RKO (cell line): ENCODE measurements around the gene CEP350.
"Not testable (repeated sequence)": the region's sequence is repeated elsewhere in the genome, so short reads cannot be mapped to it uniquely, and the experiment has no call there.

Source experiments
- DNase-seq: peaks from one replicate; pipeline ENCODE4 v3.0.0-alpha.2; 2016; ENCODE audit warnings: low spot score

The CEP350 gene

GRCh38 chr1:179995576-179995975, 41.0 kb downstream of the CEP350 start:
- no peak for DNase-seq

GRCh38 chr1:179996099-179996498, 41.5 kb downstream of the CEP350 start:
- DNase-seq: no peak

DNA sequence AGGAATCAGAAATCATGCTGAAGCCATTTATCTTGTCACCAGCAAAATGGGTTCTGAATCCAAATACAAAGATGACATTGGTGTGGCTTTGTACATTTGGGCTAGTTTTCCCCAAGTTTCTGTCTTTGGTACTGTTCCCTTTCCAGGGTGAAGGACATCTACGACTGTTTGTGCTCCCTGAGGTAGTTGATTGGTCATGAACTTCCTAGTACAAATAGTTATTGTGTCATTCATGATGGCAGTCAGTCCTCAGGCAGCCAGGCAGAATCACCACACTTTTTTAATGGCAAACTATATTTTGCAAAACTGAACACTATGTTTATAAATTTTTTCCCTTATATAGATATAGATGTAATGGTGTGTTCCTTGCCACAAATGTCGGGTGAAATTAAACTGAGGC, 46.0 kb downstream of the CEP350 start:
- no peak for DNase-seq

DNA sequence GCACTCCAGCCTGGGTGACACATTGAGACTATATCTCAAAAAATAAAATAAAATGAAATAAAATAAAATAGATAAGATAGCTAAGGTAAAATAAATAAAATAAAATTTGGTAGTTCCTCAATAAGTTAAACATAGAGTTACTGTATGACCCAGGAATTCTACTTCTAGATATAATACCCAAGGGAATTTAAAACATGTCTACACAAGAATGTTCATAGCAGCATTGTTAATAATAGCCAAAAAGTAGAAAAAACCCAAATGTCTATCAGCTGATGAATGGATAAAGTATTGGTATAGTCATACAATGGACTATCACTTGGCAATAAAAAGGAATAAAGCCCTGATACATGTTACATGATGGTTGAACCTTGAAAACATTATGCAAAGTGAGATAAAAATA, 47.8 kb downstream of the CEP350 start:
- DNase-seq: no peak

GRCh38 chr1:180003026-180003695, 48.6 kb downstream of the CEP350 start:
- DNase-seq: no peak

DNA sequence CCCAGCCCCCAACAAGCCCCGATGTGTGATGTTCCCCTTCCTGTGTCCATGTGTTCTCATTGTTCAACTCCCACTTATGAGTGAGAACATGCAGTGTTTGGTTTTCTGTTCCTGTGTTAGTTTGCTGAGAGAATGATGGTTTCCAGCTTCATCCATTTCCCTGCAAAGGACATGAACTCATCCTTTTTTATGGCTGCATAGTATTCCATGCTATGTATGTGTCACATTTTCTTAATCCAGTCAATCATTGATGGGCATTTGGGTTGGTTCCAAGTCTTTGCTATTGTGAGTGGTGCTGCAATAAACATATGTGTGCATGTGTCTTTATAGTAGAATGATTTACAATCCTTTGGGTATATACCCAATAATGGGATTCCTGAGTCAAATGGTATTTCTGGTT, 52.2 kb downstream of the CEP350 start:
- DNase-seq: not testable (repeated sequence)

DNA sequence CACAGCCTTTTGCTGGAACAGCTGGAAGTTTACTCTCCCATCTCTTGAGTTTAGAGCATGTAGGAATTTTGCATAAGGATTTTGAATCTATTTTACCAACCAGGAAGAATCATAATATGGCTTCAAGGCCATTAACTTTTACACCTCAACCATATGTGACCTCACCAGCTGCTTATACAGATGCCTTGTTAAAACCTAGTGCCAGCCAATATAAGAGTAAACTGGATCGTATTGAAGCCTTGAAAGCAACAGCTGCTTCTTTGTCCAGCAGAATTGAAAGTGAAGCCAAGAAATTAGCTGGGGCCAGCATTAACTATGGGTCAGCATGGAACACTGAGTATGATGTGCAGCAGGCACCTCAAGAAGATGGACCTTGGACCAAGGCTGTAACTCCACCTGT, 65.4 kb downstream of the CEP350 start:
- no peak for DNase-seq

- DNase-seq: no peak
These were observed 71.9 kb downstream of the CEP350 start for GRCh38 chr1:180026556-180026955.

DNA sequence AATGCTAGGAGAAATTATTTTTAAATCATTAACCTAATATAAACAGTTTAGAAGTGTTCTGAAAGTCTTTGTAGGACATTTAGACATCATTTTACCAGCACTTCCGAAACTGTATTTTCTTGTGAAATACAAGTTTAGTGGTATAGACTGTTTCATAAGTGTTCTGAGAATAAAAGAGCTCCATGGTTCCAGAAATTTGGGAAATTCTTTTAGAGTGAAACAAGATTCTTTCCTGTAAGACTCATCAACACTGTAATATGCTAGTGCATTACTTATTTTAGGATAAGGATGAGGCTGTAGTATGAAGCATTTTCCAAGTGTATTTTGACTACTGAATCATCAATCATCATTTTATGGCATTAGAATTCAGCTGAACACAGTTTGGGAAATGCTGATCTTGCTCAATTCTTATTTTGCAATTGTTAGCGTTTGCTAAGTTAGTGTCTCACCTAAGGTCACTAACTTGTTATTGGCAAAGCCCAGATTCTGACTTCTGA, 73.4 kb downstream of the CEP350 start:
- DNase-seq: peak; percentile 47

DNA sequence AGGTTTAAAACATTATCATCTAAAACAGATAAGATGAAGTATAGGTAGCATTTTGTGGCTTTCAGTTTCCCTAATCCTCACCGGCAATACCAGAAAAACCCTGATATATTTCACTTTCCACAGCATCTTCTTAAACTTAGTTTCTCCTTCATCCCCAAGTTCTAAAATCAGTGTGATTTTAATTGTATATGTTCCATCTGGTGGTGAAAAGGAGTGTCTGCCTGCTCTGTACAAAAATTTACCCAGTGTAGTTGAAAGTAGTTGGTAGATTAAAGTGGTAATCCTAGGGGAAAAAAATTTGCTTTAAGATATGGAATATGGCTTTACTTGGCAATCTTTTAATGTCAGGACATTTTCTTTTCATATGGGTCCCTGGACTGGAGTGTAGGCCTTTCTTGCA, 74.3 kb downstream of the CEP350 start:
- DNase-seq: no peak

DNA sequence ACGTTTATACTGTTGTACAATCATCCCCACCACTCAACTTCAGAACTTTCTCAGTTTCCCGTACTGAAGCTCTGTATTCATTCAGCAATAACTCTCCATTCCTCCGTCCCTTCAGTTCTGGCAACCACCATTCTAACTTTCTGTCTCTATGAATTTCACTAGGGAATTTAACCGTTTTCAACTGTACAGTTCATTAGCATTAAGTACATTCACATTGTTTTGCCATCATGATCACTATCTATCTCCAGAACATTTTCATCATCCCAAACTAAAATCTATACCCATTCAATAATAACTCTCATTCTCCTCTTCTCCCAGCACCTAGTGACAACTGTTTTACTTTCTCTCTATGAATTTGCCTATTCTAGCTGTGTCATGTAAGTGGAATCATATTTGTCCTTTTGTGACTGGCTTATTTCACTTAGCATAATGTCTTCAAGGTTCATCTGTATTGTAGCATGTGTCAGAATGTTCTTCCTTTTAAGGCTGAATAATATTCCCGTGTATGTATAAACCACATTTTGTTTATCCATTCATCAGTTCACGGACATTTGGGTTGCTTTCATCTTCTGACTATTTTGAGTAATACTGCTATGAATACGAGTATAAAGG, 75.0 kb downstream of the CEP350 start:
- DNase-seq: no peak

- no peak for DNase-seq
These were observed 77.1 kb downstream of the CEP350 start for GRCh38 chr1:180031664-180032063.

- no peak for DNase-seq
These were observed 78.8 kb downstream of the CEP350 start for GRCh38 chr1:180033390-180033789.

- DNase-seq: peak; percentile 78
These were observed 85.4 kb downstream of the CEP350 start for GRCh38 chr1:180040034-180040433.

DNA sequence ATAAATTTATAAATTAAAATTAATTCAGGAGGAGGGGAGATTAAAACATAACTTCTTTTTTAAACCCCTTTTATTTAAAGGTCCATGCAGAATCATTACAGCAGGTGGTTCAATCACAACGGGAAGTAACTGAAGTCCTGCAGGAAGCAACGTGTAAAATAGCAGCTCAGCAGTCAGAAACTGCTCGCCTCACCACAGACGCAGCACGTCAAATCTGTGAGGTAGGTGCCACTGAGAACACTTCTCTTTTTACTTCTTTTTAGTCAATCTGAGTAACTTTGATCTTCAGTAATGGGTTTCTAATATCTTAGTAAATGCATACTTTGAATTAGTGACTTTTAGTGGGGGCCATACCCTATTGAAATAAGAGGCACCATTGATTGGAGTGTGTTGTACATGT, 87.0 kb downstream of the CEP350 start:
- no peak for DNase-seq

DNA sequence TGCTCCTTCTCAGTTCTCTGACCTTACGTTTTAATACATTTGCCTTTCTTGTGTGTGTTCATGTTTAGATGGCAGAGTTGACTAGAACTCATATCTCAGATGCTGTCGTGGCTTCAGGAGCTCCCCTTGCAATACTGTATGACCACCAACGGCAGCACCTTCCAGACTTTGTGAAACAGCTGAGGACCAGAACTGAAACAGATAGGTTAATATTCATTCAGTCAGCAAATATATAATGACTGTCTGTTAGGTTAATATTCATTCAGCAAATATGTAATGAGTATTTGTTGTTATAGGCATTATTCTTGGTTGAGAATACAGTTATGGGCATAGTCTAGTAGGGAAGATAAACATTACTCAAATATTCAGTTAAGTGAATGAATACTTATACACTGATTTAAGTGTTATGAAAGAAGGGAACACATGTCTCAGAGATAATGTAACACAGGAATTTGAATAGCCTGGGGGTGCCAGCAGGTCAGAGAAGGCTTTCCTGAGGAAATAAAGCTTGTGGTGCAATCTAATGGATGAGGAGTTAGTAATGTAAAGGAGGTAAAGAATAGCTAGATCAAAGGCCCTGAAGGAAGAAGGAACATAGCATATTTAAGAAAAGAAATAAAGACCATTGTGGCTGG, 88.5 kb downstream of the CEP350 start:
- DNase-seq: no peak

DNA sequence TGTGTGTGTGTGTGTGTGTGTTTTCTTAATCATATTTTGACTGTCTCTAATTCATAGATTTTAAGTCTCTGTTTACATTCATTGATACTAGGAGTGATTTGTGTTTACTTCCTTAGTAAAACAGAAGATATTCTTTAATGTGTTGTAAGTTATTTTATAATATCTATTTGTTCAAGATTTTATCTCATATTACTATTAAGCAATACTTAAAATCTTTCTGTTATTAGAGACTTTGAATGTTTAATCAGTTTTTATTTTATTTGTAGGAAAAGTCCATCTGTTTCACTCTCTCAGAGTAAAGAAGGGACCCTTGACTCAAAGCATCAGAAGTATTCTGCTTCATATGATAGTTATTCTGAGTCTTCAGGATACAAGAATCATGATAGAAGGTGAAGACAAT, 89.2 kb downstream of the CEP350 start:
- no peak for DNase-seq

GRCh38 chr1:180046674-180047073, 92.1 kb downstream of the CEP350 start:
- DNase-seq: no peak

- no peak for DNase-seq
These were observed 99.3 kb downstream of the CEP350 start for GRCh38 chr1:180053594-180054567.

- DNase-seq: no peak
These were observed 103.3 kb downstream of the CEP350 start for GRCh38 chr1:180057883-180058396.

GRCh38 chr1:180061019-180061418, 106.4 kb downstream of the CEP350 start:
- DNase-seq: no peak

DNA sequence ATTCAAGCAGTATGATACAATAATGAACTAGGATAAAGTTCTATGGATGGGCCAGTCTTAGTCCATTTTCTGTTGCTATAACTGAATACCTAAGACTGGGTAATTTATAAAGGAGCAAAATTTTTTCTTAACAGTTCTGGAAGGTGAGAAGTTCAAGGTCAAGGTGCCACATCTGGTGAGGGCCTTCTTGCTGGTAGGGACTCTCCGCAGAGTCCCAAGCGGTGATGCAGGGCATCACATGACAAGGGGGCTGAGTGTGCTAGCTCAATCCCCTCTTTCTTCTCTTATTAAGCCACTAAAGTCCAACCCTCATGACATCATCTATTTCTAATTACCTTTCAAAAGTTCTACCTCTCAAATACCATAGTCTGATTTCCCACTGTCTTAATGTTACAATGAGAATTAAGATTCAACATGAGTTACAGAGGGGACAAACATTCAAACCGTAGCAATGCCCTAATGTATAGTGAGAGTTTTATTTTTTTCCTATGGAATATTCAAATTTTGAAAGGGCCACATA, 107.9 kb downstream of the CEP350 start:
- no peak for DNase-seq
